ENCODE data around the gene UBE2G2.

UBE2G2 gene

DNA sequence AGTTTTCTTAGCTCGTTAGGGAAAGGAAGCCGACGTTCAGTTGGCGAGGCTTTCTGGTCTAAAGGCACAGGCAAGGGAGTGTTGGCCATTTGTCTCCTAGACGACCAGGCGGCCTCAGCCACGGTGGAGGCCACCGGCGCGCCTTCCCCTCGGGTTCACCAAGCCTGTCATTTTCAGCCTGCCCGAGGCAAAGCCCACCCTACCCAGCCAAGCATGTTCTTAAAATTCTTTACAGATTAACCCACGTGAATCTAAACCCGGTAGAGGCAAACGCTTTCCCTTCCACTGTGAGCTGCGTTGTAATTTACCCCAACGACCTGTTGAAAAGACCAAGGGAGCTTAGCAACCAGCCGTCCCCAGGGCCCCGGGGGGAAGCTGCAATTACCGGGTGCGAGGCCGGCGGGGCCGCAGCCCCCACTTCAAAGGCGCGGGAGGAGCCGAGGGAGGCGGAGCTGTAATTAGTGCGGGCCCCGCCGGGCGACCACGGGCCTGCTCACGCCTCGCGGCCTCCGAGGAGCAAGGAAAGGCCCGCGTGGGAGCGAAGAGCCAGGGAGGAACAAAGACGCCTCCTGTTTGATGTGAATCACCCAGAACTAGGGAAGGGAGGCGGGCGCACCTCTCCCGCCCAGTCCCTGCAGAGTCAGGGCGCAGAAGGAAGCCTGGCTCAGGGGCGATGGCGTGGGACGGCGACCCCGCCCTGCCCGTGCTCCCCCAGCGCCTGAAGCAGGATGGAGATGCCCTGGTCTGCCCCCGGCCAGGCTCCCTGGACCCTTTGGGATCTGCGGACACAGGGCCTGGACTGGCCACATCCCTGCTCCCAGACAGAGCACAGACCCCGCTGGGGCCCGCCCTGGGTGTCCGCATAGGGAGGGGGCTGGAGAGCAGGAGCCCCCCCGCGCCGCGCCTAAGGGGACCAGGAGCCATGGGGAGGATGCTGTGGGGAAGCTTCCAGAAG lies 78.2 kb downstream of the UBE2G2 start:
- no peak for DNase-seq

DNA sequence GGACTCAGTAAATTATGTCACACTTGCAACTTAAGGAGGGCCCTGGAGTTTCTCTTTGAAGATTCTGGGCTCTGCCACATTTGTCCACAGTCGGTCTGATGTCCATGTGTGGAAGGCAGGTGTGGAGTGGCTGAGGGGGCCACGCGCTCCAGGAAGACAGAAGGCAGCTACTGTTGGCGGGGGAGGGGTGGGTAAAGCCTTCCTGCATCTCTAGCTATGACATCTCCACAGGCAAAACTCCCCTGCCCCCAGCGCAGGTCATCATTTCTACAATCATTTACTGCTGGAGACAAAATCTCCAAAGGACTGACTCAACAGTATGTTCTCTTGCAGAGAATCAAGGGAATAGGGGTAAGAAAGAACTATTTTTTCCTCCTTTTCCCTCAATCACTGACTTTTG lies 78.9 kb downstream of the UBE2G2 start:
- DNase-seq, result no peak

DNA sequence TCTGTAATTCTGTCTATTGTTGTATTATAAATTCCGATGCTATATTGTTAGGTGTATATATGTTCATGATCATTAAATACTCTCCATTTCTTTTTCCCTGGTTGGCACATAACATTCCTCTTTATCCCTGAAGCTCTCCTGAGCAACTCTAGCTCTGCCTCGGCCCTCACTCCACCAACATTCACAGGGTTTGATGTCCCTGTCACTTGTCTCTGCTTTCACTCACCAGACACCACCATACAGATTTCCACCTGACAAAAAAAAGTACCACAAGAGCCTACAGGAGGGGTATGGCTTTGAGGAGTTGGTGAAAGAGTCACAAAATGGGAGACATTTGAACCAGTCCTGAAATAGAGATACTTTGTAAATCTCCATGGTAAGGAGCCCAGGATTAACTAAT lies 81.5 kb downstream of the UBE2G2 start:
- no peak for DNase-seq
